Heart right ventricle (tissue), 16 donors: Measurements from ENCODE around the gene NEXN. TPM values are rescaled to one million over a fixed set of nuclear protein-coding genes. Genes with fewer than 3 reads are reported as not detected.

Experiments
- ATAC-seq, 8 donors: fragments of 200-7000 bp; cut with Tn5 transposase; one replicate each; pipeline ENCODE4 v1.9.1; 2020; ENCODE audit warnings: mild to moderate bottlenecking in 8 of 8, moderate library complexity in 8 of 8, moderate number of reproducible peaks in 1 of 8
- DNase-seq, 2 donors: peaks; one replicate each; pipeline ENCODE4 v3.0.0-alpha.2; 2020
- H3K27ac ChIP-seq, 10 donors: fragments of 200-600 bp; sonication (generic) in 2 of 10; one replicate each; pipeline versions ENCODE4 v1.5.0 to v1.8.0; 2020 to 2022; ENCODE audit warnings: mild to moderate bottlenecking in 3 of 10
- H3K27me3 ChIP-seq, 7 donors: fragments of 200-600 bp; one replicate each; pipeline ENCODE4 v1.8.0; 2021 to 2022; ENCODE audit warnings: mild to moderate bottlenecking in 2 of 7
- H3K36me3 ChIP-seq, 9 donors: fragments of 200-600 bp; sonication (generic) in 1 of 9; one replicate each; pipeline versions ENCODE4 v1.5.0 to v1.8.0; 2020 to 2022; ENCODE audit warnings: mild to moderate bottlenecking in 2 of 9
- H3K4me1 ChIP-seq, 9 donors: fragments of 200-600 bp; sonication (generic) in 1 of 9; one replicate each; pipeline versions ENCODE4 v1.5.0 to v1.8.0; 2020 to 2022; ENCODE audit warnings: mild to moderate bottlenecking in 4 of 9
- H3K4me3 ChIP-seq, 10 donors: fragments of 200-600 bp; sonication (generic) in 2 of 10; one replicate each; pipeline versions ENCODE4 v1.5.0 to v1.8.0; 2020 to 2022; ENCODE audit warnings: mild to moderate bottlenecking in 7 of 10, moderate library complexity in 2 of 10
- H3K9me3 ChIP-seq, 11 donors: fragments of 200-600 bp in 10 of 11; sonication (generic) in 2 of 11; one replicate each; pipeline versions ENCODE4 v1.5.0 to v1.8.0; 2013 to 2022; ENCODE audit warnings: mild to moderate bottlenecking in 2 of 11, control low read depth in 1 of 11, moderate library complexity in 1 of 11
- CTCF ChIP-seq, 9 donors: fragments of 200-600 bp; sonication (generic) in 2 of 9; IDR thresholded peaks; one replicate each; pipeline versions ENCODE4 v1.5.0 to v1.8.0; 2021 to 2022; ENCODE audit warnings: antibody characterized with exemption in 9 of 9, mild to moderate bottlenecking in 5 of 9, moderate library complexity in 1 of 9
- WGBS, 2 donors: extraction: QIAGEN DNeasy Blood & Tissue Kit; methylation state at CpG; one replicate each; pipeline ENCODE4 v1.1.7; 2013; ENCODE audit warnings: inconsistent platforms in 1 of 2; 5-methylcytosine and 5-hydroxymethylcytosine counted together
- intact Hi-C, 10 donors: fragments of 100-400 bp; cut with DNase I; formaldehyde crosslinking; loops; one replicate each; pipeline versions ENCODE4 v1.11.1 to v1.14.2; 2022
- polyA plus RNA-seq, 2 donors: library from polyadenylated mRNA; stranded (reverse); fragments of 200-250 nt; gene quantifications; one replicate each; pipeline ENCODE4 v1.2.3, GENCODE V29; 2013
- total RNA-seq, 10 donors: library from RNA; stranded (reverse); fragmentation: NEBNext Ultra II Directional in 3 of 10; extraction: Animal tissue kit (Norgen Biotek cat#: 25700) in 3 of 10; gene quantifications; one replicate each; pipeline versions ENCODE4 v1.2.1 to v1.2.4, GENCODE V29; 2021 to 2023
- donor health status: Arrhythmogenic right ventricular cardiomyopathy.
- donor health status: ischemic (EF 13 %, LVEDD 7.1; RV severe dilation, severe dysfunction).
- donor health status: healthy with polysubstance abuse.
- donor health status: DM: no; HTN: yes; CAD: no.
- donor health status: DM: no; HTN: no; CAD: no.
- donor health status: ischemic (EF 25% LVEDD 6.9; RV normal size, moderate dysfunction).
- donor health status: ischemic (EF 25% LVEDD 5.7; RV mildly dilated, moderate dysfunction).
- donor health status: healthy.
- donor health status: DM: yes; HTN: yes; CAD: no.
- donor health status: Ischemic cardiomyopathy.
- donor health status: ischemic (EF 35%, LVEDD 5.7; RV mildly dilated, moderate dysfunction).
- donor health status: nonischemic (EF 11% LVEDD 7.7; RV severe dilation, severe dysfunction).
- donor health status: DM: yes; HTN: yes; CAD: no.
- donor health status: PGD.
- donor health status: ischemic (EF 29% LVEDD 5.4; RV normal size, mild dysfunction).
- donor health status: nonischemic (EF 23%, LVEDD 6.1; RV moderate dilation, normal function).

NEXN gene
- total and polyA plus RNA-seq, 12 donors = 248 to 1,016 (median 396) TPM

- no peak for DNase-seq
- ATAC-seq = no peak
- H3K4me1 ChIP-seq = peaks cover 0 to 36% (median 10%) of the 10 kb centered on the region in 9 donors
- no peaks in the 10 kb centered on the region for H3K9me3 ChIP-seq
- intact Hi-C loops = no loop called here
- peaks cover 0 to 24% (median 0%) of the 10 kb centered on the region in 9 donors for H3K36me3 ChIP-seq
- no peak for TF ChIP-seq CTCF (IDR thresholded peaks at IDR 0.05)
- no peak overlapping the region for H3K27ac ChIP-seq
- H3K4me3 ChIP-seq = no peak overlapping the region
- WGBS, 2 donors = 94 to 95% methylated on average over 3 of the region's 3 CpGs
- H3K27me3 ChIP-seq = no peaks in the 10 kb centered on the region
These were observed 102.3 kb downstream of the NEXN start for GRCh38 chr1:77990629-77991204.

- Histone ChIP-seq H3K27ac (no peak overlapping the region), H3K27me3 (no peaks in the 10 kb centered on the region), H3K36me3 (peaks cover 0 to 31% (median 0%) of the 10 kb centered on the region in 9 donors), H3K4me3 (no peak overlapping the region), H3K9me3 (no peaks in the 10 kb centered on the region), H3K4me1 (peaks cover 0 to 34% (median 5%) of the 10 kb centered on the region in 9 donors)
- intact Hi-C loops = no loop called here
- DNase-seq (no peak), ATAC-seq (no peak)
- TF ChIP-seq CTCF (IDR thresholded peaks at IDR 0.05) = no peak
These were observed 103.2 kb downstream of the NEXN start for GRCh38 chr1:77991638-77992037.

Other genes starting within 250 kb of the NEXN start
- gene ZZZ3, start 206.0 kb upstream of the NEXN start, total RNA-seq = 10 to 100 TPM; 26.8 to 39.3 (median 33.5) TPM
- 10 to 100 TPM in 1 of 2 donors, 1 to 10 TPM in 1; 6.5 to 13.1 TPM for gene ZZZ3, start 206.0 kb upstream of the NEXN start, polyA plus RNA-seq
- gene USP33, start 128.8 kb upstream of the NEXN start, total RNA-seq = 10 to 100 TPM; 22.6 to 34.5 (median 28.1) TPM
- 10 to 100 TPM; 15.1 to 28.1 TPM for gene USP33, start 128.8 kb upstream of the NEXN start, polyA plus RNA-seq
- gene MIGA1, start 109.0 kb upstream of the NEXN start, total RNA-seq = 10 to 100 TPM in 9 of 10 donors, 1 to 10 TPM in 1; 9.9 to 14.8 (median 12.4) TPM
- 1 to 10 TPM; 2.4 to 2.7 TPM for gene MIGA1, start 109.0 kb upstream of the NEXN start, polyA plus RNA-seq
- gene FUBP1, start 90.4 kb downstream of the NEXN start, total RNA-seq = 10 to 100 TPM; 54.1 to 77.6 (median 72.1) TPM
- gene FUBP1, start 90.4 kb downstream of the NEXN start, polyA plus RNA-seq = 10 to 100 TPM; 27.8 to 36.4 TPM
- gene DNAJB4, start 116.3 kb downstream of the NEXN start, total RNA-seq = 100 to 1,000 TPM in 6 of 10 donors, 10 to 100 TPM in 4; 72.4 to 178 (median 141) TPM
- gene DNAJB4, start 116.3 kb downstream of the NEXN start, polyA plus RNA-seq = 10 to 100 TPM; 38.5 to 58.8 TPM
- 1 to 10 TPM; 1.3 to 7.4 (median 3.7) TPM for gene GIPC2, start 157.3 kb downstream of the NEXN start, total RNA-seq
- gene GIPC2, start 157.3 kb downstream of the NEXN start, polyA plus RNA-seq = 1 to 10 TPM; 1.8 to 2.9 TPM